ENCODE data around the gene TSHZ2.

TSHZ2 gene

GRCh38 chr20:53226826-53227225 lies 254.7 kb downstream of the TSHZ2 start:
- Mint-ChIP-seq H3K36me3 (ENCODE audit: low read depth) (no peaks in the 10 kb centered on the region), H3K4me3 (no peak overlapping the region), H3K27ac (no peak overlapping the region)

GRCh38 chr20:53227523-53227922 lies 255.4 kb downstream of the TSHZ2 start:
- Mint-ChIP-seq H3K4me1 (ENCODE audit: low read depth) (peaks cover 1% of the 10 kb centered on the region), H3K27ac (no peak overlapping the region), H3K36me3 (ENCODE audit: low read depth) (no peaks in the 10 kb centered on the region), H3K9me3 (no peaks in the 10 kb centered on the region), H3K4me3 (no peak overlapping the region), H3K27me3 (ENCODE audit: low read depth) (no peaks in the 10 kb centered on the region)

More at GRCh38 chr20:53226826-53227225, 254.7 kb downstream of the TSHZ2 start:
- H3K4me1 Mint-ChIP-seq (ENCODE audit: low read depth): peaks cover 1% of the 10 kb centered on the region
- no peaks in the 10 kb centered on the region for H3K9me3 Mint-ChIP-seq
- H3K27me3 Mint-ChIP-seq (ENCODE audit: low read depth): no peaks in the 10 kb centered on the region

DNA sequence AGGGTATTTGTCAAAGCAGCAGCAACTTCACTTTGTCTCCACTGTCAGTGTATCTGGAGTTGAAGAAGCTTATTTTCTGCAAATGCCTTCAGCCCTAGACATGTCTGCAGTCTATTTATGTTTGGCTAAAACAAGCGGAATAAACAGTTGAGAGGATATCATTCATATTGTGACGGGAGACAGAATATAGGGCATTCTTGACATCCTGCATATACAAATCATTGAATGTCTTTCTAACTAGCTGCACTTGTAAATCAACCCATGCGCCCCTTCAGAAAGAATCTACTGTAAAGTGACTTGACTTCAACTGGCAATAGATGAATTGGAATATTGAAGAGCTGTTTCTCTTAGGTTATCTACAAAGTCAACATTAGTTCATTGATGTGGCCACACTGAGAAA lies 258.9 kb downstream of the TSHZ2 start:
- Mint-ChIP-seq H3K27me3 (ENCODE audit: low read depth) (peaks cover 5% of the 10 kb centered on the region), H3K9me3 (peaks cover 22% of the 10 kb centered on the region), H3K27ac (no peak overlapping the region), H3K36me3 (ENCODE audit: low read depth) (peaks cover 8% of the 10 kb centered on the region), H3K4me1 (ENCODE audit: low read depth) (peaks cover 1% of the 10 kb centered on the region), H3K4me3 (no peak overlapping the region)

GRCh38 chr20:53237461-53237860 lies 265.3 kb downstream of the TSHZ2 start:
- no peak overlapping the region for H3K27ac Mint-ChIP-seq
- peaks cover 5% of the 10 kb centered on the region for H3K27me3 Mint-ChIP-seq (ENCODE audit: low read depth)
- H3K4me1 Mint-ChIP-seq (ENCODE audit: low read depth): no peaks in the 10 kb centered on the region
- H3K36me3 Mint-ChIP-seq (ENCODE audit: low read depth): peaks cover 12% of the 10 kb centered on the region
- H3K9me3 Mint-ChIP-seq: peaks cover 41% of the 10 kb centered on the region
- no peak overlapping the region for H3K4me3 Mint-ChIP-seq

DNA sequence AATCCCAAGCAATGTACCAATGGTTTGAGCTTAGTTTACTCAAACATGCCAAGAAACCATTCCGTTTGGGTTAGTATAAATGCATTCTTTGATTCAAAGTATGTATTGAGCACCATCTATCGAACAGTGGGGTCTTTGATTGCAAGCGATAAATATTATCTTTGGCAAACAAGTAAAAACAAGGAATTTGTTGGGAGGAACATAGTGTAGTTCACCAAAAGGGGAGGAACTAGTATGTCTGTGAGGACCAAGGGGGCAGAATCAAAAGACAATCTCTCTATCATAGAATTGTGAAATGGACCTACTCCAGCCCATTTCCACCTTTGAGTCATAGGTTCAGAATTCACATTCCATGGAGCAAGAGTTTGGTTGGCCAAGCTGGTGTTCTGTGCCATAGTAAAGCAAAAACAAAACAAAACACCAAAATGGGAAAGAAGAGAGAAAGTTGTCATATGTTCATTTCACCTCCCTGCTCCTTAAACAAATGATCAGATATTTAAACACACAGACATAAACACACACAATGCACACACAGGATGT lies 266.0 kb downstream of the TSHZ2 start:
- Mint-ChIP-seq H3K36me3 (ENCODE audit: low read depth) (peaks cover 12% of the 10 kb centered on the region), H3K27ac (no peak overlapping the region), H3K4me3 (no peak overlapping the region), H3K4me1 (ENCODE audit: low read depth) (no peaks in the 10 kb centered on the region), H3K9me3 (peaks cover 41% of the 10 kb centered on the region), H3K27me3 (ENCODE audit: low read depth) (peaks cover 5% of the 10 kb centered on the region)

DNA sequence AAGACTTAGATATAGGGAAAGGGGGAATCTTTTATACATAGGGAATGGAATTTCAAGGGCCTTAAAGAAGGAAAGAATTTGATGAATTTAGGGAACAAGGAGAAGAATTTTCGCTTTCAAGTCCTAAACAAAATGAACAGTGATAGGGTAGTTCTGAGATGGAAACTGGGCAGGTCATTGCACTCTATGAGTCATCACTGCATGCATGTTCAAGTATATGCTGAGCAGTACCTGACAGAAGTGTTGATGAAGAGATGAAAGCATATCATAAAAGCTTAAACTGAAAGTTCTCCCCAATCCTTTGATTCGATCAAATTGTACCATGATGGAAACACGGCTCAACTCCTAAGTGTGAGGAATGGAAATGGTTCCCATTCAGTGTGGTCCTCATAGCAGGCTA lies 271.0 kb downstream of the TSHZ2 start:
- no peaks in the 10 kb centered on the region for H3K4me1 Mint-ChIP-seq (ENCODE audit: low read depth)
- no peak overlapping the region for H3K27ac Mint-ChIP-seq
- H3K36me3 Mint-ChIP-seq (ENCODE audit: low read depth): peaks cover 1% of the 10 kb centered on the region
- H3K27me3 Mint-ChIP-seq (ENCODE audit: low read depth): no peaks in the 10 kb centered on the region
- H3K4me3 Mint-ChIP-seq: no peak overlapping the region
- peaks cover 3% of the 10 kb centered on the region for H3K9me3 Mint-ChIP-seq

GRCh38 chr20:53244711-53245110 lies 272.6 kb downstream of the TSHZ2 start:
- no peaks in the 10 kb centered on the region for H3K27me3 Mint-ChIP-seq (ENCODE audit: low read depth)
- no peak overlapping the region for H3K4me3 Mint-ChIP-seq
- no peaks in the 10 kb centered on the region for H3K9me3 Mint-ChIP-seq
- peaks cover 1% of the 10 kb centered on the region for H3K36me3 Mint-ChIP-seq (ENCODE audit: low read depth)
- H3K4me1 Mint-ChIP-seq (ENCODE audit: low read depth): no peaks in the 10 kb centered on the region
- no peak overlapping the region for H3K27ac Mint-ChIP-seq

DNA sequence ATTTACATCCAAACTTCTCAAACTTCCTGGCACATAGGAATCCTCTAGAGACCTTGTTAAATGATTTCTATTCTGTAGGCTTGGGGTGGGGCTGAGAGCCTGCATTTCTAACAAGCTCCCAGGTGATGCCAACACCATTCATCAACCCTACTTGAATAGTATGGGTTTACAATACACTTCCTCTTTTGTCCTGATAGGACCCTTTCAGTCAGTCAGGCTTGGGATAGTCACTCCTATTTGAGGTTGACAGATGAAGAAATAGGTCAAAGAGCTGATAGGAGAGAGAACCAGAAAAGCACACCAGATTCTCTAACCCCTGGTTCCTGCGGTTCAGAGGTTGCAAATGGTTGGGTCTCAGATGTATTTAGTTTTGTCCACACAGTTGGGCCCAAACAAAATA lies 273.4 kb downstream of the TSHZ2 start:
- no peaks in the 10 kb centered on the region for H3K4me1 Mint-ChIP-seq (ENCODE audit: low read depth)
- H3K27me3 Mint-ChIP-seq (ENCODE audit: low read depth): no peaks in the 10 kb centered on the region
- H3K27ac Mint-ChIP-seq: no peak overlapping the region
- H3K4me3 Mint-ChIP-seq: no peak overlapping the region
- no peaks in the 10 kb centered on the region for H3K9me3 Mint-ChIP-seq
- H3K36me3 Mint-ChIP-seq (ENCODE audit: low read depth): peaks cover 1% of the 10 kb centered on the region

DNA sequence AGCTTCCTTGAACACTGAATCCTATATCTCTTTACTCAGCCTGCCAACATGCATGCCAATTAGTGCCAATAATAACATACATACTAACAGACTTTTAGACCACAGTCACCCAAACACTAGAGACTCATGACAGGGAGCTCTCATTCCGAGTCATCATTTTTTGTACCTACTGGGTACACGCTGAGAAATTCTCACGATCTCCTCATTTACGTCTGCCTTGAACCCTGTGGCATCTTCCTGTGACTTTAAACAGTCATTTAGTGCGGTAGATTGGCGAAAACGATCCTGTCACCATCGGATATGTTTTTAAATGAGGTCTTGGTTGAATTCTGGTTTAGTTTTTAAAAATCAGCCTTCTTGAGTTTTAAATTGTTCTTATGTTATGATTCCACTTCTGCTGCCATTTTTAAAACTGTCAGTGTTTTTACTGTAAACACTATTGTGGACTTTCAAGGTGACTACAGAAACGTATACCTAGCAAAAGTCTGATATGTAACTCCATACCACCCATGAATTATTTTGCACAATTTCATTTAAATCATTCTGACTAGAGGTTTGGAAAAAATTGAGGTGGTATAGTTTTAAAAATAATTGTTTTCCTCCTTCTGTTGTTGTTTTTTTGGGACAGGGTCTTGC lies 275.4 kb downstream of the TSHZ2 start:
- no peak overlapping the region for H3K27ac Mint-ChIP-seq
- no peaks in the 10 kb centered on the region for H3K4me1 Mint-ChIP-seq (ENCODE audit: low read depth)
- no peaks in the 10 kb centered on the region for H3K27me3 Mint-ChIP-seq (ENCODE audit: low read depth)

DNA sequence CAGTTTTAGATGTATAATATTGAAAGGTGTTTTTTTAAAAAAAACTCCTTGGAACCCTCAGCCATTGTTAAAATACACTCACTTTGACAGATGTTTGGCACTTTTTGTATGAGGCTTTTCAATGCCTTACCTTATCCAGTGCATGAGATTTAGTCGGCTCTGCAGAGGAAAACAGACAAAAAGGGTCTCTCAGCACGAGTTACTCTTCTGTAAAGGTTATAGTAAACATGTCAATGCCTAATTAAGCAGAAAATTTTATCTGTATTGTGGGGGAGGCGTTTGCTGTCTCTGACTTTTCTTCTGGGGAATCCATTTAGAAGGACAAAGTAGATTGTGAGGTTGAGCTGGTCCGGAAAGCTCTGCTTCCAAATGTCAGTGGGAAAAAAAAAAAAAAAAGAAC lies 278.3 kb downstream of the TSHZ2 start:
- Mint-ChIP-seq H3K36me3 (ENCODE audit: low read depth) (peaks cover 10% of the 10 kb centered on the region), H3K27me3 (ENCODE audit: low read depth) (no peaks in the 10 kb centered on the region), H3K4me3 (no peak overlapping the region), H3K27ac (no peak overlapping the region), H3K9me3 (peaks cover 4% of the 10 kb centered on the region), H3K4me1 (ENCODE audit: low read depth) (no peaks in the 10 kb centered on the region)

More for the DNA sequence above, 275.4 kb downstream of the TSHZ2 start:
- no peak overlapping the region for H3K4me3 Mint-ChIP-seq
- no peaks in the 10 kb centered on the region for H3K9me3 Mint-ChIP-seq
- H3K36me3 Mint-ChIP-seq (ENCODE audit: low read depth): peaks cover 1% of the 10 kb centered on the region

DNA sequence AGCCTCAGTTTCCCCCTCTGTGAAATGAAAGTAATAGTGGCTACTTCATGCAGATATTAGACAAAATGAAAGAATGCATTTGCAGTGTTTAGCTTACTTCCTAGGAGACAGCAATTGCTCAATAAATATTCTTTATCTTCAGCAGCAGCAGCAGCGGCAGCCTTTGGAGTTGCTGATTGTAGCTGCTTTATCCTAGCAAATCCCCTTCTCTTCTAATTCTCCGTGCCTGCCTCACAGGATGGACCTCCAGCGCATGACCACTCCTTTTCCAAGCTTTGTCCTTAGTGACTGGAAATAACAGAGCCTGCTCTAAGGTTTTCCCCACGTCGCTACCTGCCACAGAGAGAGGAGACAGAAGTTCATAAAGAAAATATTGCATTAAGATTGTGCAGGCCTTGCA lies 279.8 kb downstream of the TSHZ2 start:
- Mint-ChIP-seq H3K27ac (no peak overlapping the region), H3K27me3 (ENCODE audit: low read depth) (no peaks in the 10 kb centered on the region), H3K4me3 (no peak overlapping the region), H3K9me3 (peaks cover 4% of the 10 kb centered on the region), H3K4me1 (ENCODE audit: low read depth) (no peaks in the 10 kb centered on the region), H3K36me3 (ENCODE audit: low read depth) (peaks cover 14% of the 10 kb centered on the region)

DNA sequence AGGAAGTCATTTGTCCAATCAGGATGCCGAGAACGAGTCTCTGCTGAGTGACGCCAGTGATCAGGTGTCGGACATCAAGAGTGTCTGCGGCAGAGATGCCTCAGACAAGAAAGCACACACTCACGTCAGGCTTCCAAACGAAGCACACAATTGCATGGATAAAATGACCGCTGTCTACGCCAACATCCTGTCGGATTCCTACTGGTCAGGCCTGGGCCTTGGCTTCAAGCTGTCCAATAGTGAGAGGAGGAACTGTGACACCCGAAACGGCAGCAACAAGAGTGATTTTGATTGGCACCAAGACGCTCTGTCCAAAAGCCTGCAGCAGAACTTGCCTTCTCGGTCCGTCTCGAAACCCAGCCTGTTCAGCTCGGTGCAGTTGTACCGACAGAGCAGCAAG lies 281.5 kb downstream of the TSHZ2 start:
- no peak overlapping the region for H3K4me3 Mint-ChIP-seq
- H3K4me1 Mint-ChIP-seq (ENCODE audit: low read depth): no peaks in the 10 kb centered on the region
- H3K27me3 Mint-ChIP-seq (ENCODE audit: low read depth): no peaks in the 10 kb centered on the region
- H3K36me3 Mint-ChIP-seq (ENCODE audit: low read depth): peaks cover 15% of the 10 kb centered on the region
- peaks cover 4% of the 10 kb centered on the region for H3K9me3 Mint-ChIP-seq
- no peak overlapping the region for H3K27ac Mint-ChIP-seq

DNA sequence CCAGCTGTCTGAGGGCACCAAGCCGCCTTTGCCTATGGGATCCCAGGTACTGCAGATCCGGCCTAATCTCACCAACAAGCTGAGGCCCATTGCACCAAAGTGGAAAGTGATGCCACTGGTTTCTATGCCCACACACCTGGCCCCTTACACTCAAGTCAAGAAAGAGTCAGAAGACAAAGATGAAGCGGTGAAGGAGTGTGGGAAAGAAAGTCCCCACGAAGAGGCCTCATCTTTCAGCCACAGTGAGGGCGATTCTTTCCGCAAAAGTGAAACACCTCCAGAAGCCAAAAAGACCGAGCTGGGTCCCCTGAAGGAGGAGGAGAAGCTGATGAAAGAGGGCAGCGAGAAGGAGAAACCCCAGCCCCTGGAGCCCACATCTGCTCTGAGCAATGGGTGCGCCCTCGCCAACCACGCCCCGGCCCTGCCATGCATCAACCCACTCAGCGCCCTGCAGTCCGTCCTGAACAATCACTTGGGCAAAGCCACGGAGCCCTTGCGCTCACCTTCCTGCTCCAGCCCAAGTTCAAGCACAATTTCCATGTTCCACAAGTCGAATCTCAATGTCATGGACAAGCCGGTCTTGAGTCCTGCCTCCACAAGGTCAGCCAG lies 283.0 kb downstream of the TSHZ2 start:
- no peaks in the 10 kb centered on the region for H3K27me3 Mint-ChIP-seq (ENCODE audit: low read depth)
- no peak overlapping the region for H3K27ac Mint-ChIP-seq
- peaks cover 15% of the 10 kb centered on the region for H3K36me3 Mint-ChIP-seq (ENCODE audit: low read depth)
- H3K4me3 Mint-ChIP-seq: no peak overlapping the region
- H3K4me1 Mint-ChIP-seq (ENCODE audit: low read depth): no peaks in the 10 kb centered on the region
- peaks cover 4% of the 10 kb centered on the region for H3K9me3 Mint-ChIP-seq

DNA sequence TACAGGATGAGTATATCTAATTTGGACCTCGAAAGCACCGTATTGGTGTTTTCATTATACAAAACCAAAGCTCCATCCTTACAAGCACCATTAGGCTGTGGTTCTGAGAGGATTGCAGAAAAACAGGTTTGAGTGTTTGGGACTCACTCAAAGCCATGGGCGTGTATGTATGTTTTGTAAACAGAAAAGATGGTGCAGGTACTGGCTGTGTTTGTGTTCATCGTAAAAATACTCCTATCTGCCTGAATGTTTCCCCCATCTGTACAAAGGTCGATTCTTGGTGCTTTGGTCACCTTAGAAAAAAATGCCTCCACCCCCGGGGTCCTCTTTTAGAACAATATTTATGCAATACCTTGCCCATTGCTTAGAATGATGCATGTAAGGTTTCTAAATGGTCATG lies 286.6 kb downstream of the TSHZ2 start:
- no peaks in the 10 kb centered on the region for H3K4me1 Mint-ChIP-seq (ENCODE audit: low read depth)
- no peak overlapping the region for H3K27ac Mint-ChIP-seq
- H3K4me3 Mint-ChIP-seq: no peak overlapping the region
- no peaks in the 10 kb centered on the region for H3K9me3 Mint-ChIP-seq
- H3K27me3 Mint-ChIP-seq (ENCODE audit: low read depth): no peaks in the 10 kb centered on the region
- peaks cover 12% of the 10 kb centered on the region for H3K36me3 Mint-ChIP-seq (ENCODE audit: low read depth)

GRCh38 chr20:53260168-53260567 lies 288.0 kb downstream of the TSHZ2 start:
- Mint-ChIP-seq H3K9me3 (no peaks in the 10 kb centered on the region), H3K36me3 (ENCODE audit: low read depth) (peaks cover 6% of the 10 kb centered on the region), H3K4me3 (no peak overlapping the region), H3K27me3 (ENCODE audit: low read depth) (no peaks in the 10 kb centered on the region), H3K4me1 (ENCODE audit: low read depth) (no peaks in the 10 kb centered on the region), H3K27ac (no peak overlapping the region)
